HL-60 (cell line): ENCODE data around the gene EAF1.

Experiments used
- GABPA ChIP-seq: IDR thresholded peaks from 2 replicates; pipeline ENCODE4 v1.6.1; 2012; ENCODE audit warnings: low read depth
- POLR2AphosphoS5 ChIP-seq: IDR thresholded peaks from 2 replicates; pipeline ENCODE4 v1.6.1; 2012; ENCODE audit warnings: low read depth
- SPI1 ChIP-seq: IDR thresholded peaks from 2 replicates; pipeline ENCODE4 v1.6.1; 2012; ENCODE audit warnings: low read depth, mild to moderate bottlenecking, borderline replicate concordance
- TF ChIP-seq, protein P1 (sequence below): IDR thresholded peaks from one replicate; pipeline ENCODE4 v1.5.1; 2011; ENCODE audit warnings: low read length, control low read depth, inconsistent platforms; ENCODE audit not compliant: insufficient read depth
- TF ChIP-seq, protein P2 (sequence below): IDR thresholded peaks from 2 replicates; pipeline ENCODE4 v1.6.1; 2012; ENCODE audit warnings: low read depth; ENCODE audit not compliant: insufficient replicate concordance

DNA sequence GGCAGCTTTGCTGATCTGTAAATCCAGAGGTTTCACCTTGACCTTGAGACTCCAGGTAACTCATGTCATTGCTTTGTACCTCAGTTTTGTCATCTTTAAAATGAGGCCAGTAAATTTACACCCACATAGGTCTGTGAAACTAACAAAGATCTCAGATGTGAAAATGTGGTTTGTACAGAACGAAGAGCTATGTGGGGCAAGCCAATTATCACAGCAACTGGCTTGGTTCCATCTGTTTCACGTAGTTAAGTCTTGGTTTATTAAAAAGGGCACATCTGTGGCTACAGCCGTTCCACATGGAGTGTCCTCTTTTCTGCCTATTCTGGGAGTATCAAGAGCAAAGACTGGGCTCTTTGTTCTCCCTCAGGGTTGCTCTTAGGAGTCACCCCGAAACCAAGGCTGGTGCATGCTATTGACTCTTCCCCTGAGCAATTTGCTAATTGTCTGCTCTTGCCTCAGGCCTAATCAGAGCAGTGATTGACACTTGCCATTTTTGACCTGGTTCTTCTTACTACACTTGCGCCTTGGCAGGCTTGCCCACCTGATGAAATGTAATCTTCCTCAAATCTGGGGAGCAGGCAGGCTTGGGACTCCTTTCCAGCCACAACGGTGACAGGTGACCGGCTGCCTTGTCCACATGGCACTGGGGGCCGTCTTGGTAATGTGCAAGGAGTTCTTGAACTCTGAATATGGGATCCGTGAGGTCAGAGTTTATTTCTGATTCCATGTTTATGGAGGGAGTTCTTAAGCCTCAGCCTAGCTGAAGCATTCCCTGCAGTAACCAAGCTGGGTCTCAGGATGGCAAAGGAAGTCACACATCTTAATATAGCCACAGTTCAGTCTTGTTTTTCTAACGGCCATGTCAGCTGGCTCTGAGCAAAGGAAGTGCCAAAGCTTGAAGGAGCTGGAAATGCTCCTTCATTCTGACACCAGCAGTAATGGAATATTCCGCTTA is 40.1 kb downstream of the EAF1 start:
- TF ChIP-seq, protein P1, sequence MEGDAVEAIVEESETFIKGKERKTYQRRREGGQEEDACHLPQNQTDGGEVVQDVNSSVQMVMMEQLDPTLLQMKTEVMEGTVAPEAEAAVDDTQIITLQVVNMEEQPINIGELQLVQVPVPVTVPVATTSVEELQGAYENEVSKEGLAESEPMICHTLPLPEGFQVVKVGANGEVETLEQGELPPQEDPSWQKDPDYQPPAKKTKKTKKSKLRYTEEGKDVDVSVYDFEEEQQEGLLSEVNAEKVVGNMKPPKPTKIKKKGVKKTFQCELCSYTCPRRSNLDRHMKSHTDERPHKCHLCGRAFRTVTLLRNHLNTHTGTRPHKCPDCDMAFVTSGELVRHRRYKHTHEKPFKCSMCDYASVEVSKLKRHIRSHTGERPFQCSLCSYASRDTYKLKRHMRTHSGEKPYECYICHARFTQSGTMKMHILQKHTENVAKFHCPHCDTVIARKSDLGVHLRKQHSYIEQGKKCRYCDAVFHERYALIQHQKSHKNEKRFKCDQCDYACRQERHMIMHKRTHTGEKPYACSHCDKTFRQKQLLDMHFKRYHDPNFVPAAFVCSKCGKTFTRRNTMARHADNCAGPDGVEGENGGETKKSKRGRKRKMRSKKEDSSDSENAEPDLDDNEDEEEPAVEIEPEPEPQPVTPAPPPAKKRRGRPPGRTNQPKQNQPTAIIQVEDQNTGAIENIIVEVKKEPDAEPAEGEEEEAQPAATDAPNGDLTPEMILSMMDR = no peak
- TF ChIP-seq POLR2AphosphoS5 = no peak
- TF ChIP-seq, protein P2, sequence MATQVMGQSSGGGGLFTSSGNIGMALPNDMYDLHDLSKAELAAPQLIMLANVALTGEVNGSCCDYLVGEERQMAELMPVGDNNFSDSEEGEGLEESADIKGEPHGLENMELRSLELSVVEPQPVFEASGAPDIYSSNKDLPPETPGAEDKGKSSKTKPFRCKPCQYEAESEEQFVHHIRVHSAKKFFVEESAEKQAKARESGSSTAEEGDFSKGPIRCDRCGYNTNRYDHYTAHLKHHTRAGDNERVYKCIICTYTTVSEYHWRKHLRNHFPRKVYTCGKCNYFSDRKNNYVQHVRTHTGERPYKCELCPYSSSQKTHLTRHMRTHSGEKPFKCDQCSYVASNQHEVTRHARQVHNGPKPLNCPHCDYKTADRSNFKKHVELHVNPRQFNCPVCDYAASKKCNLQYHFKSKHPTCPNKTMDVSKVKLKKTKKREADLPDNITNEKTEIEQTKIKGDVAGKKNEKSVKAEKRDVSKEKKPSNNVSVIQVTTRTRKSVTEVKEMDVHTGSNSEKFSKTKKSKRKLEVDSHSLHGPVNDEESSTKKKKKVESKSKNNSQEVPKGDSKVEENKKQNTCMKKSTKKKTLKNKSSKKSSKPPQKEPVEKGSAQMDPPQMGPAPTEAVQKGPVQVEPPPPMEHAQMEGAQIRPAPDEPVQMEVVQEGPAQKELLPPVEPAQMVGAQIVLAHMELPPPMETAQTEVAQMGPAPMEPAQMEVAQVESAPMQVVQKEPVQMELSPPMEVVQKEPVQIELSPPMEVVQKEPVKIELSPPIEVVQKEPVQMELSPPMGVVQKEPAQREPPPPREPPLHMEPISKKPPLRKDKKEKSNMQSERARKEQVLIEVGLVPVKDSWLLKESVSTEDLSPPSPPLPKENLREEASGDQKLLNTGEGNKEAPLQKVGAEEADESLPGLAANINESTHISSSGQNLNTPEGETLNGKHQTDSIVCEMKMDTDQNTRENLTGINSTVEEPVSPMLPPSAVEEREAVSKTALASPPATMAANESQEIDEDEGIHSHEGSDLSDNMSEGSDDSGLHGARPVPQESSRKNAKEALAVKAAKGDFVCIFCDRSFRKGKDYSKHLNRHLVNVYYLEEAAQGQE = no peak
- no peak for TF ChIP-seq GABPA
- no peak for TF ChIP-seq SPI1
